ENCODE results near the gene PCYT1A. TPM values are rescaled to one million over a fixed set of nuclear protein-coding genes. Genes with fewer than 3 reads are reported as not detected.

Gene PCYT1A
- total RNA-seq, 1 experiment from 2014 or later, result 63.8 TPM

DNA sequence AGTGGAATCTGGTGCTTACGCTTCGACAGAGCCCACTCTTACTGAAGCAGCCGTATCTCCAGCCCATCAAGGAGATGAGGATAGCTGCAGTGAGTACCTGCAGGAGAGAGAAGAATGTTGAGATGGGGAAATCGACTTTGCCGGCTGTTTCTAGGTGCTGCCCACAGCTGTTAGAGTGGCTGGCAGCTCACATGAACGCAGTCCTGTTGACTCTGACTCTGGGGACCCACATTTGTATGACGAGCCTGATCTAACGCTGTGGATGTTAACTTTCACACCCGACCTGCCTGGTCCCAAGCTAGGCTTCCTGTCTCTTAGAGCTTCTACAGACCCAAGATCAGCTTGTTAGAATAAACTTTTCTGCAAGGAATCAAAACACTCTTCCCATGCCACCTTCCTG, 39.4 kb upstream of the PCYT1A start:
- BruUV-seq (replicated peaks), result no TSS peak
- H2AFZ ChIP-seq (ENCODE audit: low read length), result no peak overlapping the region
- ATAC-seq (no peak), DNase-seq (no peak)
- no peaks in the 10 kb centered on the region for H3K79me2 ChIP-seq (ENCODE audit: low read length)
- no peaks in the 10 kb centered on the region for H4K20me1 ChIP-seq (ENCODE audit: low read length)
- H3F3A ChIP-seq (ENCODE audit: low read length, unreplicated experiment), result no peaks in the 10 kb centered on the region
- no peaks in the 10 kb centered on the region for H3K27me3 ChIP-seq (ENCODE audit: low read length)
- no peak overlapping the region for H3K4me2 ChIP-seq (ENCODE audit: low read length)
- TF ChIP-seq EZH2phosphoT487 (IDR thresholded peaks at IDR 0.05; ENCODE audit: borderline replicate concordance, low read length), result no peak
- no peak for TF ChIP-seq EZH2 (IDR thresholded peaks at IDR 0.05; ENCODE audit: low read length, unreplicated experiment)
- TF ChIP-seq CTCF (conservative IDR thresholded peaks at IDR 0.05; ENCODE audit: low read depth, low read length), result no peak
- no peaks in the 10 kb centered on the region for H3K4me1 ChIP-seq (ENCODE audit: insufficient read depth, low read length)
- no peak overlapping the region for H3K4me3 ChIP-seq (ENCODE audit: low read length)
- ChIA-PET CTCF (no interaction called here), POLR2A (ENCODE audit: unreplicated experiment) (no interaction called here)
- no peak overlapping the region for H3K27ac ChIP-seq (ENCODE audit: low read length)
- H3K9ac ChIP-seq (ENCODE audit: low read length), result no peak overlapping the region
- intact Hi-C loops (cut with micrococcal nuclease), result no loop called here
- no peaks in the 10 kb centered on the region for H3K9me2 ChIP-seq (replicated peaks; ENCODE audit: low read length)
- H3K9me3 ChIP-seq (ENCODE audit: low read length), result no peaks in the 10 kb centered on the region
- H3K36me3 ChIP-seq (ENCODE audit: low read depth, low read length), result no peaks in the 10 kb centered on the region

GRCh38 chr3:196323691-196324090, 36.2 kb upstream of the PCYT1A start:
- DNase-seq (no peak), ATAC-seq (peak; percentile 44)
- H3K9me3 ChIP-seq (ENCODE audit: low read length), result no peaks in the 10 kb centered on the region
- no peak overlapping the region for H2AFZ ChIP-seq (ENCODE audit: low read length)
- no peaks in the 10 kb centered on the region for H3K27me3 ChIP-seq (ENCODE audit: low read length)
- no peaks in the 10 kb centered on the region for H3K9me2 ChIP-seq (replicated peaks; ENCODE audit: low read length)
- ChIA-PET CTCF (no interaction called here), POLR2A (ENCODE audit: unreplicated experiment) (no interaction called here)
- no peaks in the 10 kb centered on the region for H4K20me1 ChIP-seq (ENCODE audit: low read length)
- H3K4me3 ChIP-seq (ENCODE audit: low read length), result no peak overlapping the region
- no TSS peak for BruUV-seq (replicated peaks)
- H3F3A ChIP-seq (ENCODE audit: low read length, unreplicated experiment), result no peaks in the 10 kb centered on the region
- no peaks in the 10 kb centered on the region for H3K79me2 ChIP-seq (ENCODE audit: low read length)
- H3K27ac ChIP-seq (ENCODE audit: low read length), result no peak overlapping the region
- H3K4me2 ChIP-seq (ENCODE audit: low read length), result no peak overlapping the region
- TF ChIP-seq EZH2phosphoT487 (IDR thresholded peaks at IDR 0.05; ENCODE audit: borderline replicate concordance, low read length), result no peak
- peak; percentile 40; the same call in 1 of the 2 replicates for TF ChIP-seq CTCF (conservative IDR thresholded peaks at IDR 0.05; ENCODE audit: low read depth, low read length)
- no peaks in the 10 kb centered on the region for H3K36me3 ChIP-seq (ENCODE audit: low read depth, low read length)
- no peak overlapping the region for H3K9ac ChIP-seq (ENCODE audit: low read length)
- no peaks in the 10 kb centered on the region for H3K4me1 ChIP-seq (ENCODE audit: insufficient read depth, low read length)
- intact Hi-C loops (cut with micrococcal nuclease), result no loop called here

DNA sequence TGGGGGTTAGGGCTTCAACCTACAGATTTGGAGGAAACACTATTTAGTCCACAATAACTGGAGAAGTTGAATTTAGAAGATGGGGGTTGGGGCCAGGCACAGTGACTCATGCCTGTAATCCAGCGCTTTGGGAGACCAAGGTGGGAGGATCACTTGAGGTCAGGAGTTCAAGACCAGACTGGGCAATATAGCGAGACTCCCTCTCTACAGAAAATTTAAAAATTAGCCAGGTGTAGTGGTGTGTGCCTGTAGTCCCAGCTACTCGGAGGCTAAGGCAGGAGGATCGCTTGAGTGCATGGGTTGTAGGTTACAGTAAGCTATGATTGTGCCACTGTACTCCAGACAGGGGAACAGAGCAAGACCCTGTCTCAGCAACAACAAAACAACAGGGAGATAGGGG, 35.5 kb upstream of the PCYT1A start:
- Histone ChIP-seq H3K4me1 (ENCODE audit: insufficient read depth, low read length) (no peaks in the 10 kb centered on the region), H3K4me3 (ENCODE audit: low read length) (no peak overlapping the region), H3K27me3 (ENCODE audit: low read length) (no peaks in the 10 kb centered on the region), H3F3A (ENCODE audit: low read length, unreplicated experiment) (no peaks in the 10 kb centered on the region), H3K9me2 (replicated peaks; ENCODE audit: low read length) (no peaks in the 10 kb centered on the region), H3K36me3 (ENCODE audit: low read depth, low read length) (no peaks in the 10 kb centered on the region), H3K4me2 (ENCODE audit: low read length) (no peak overlapping the region), H3K27ac (ENCODE audit: low read length) (no peak overlapping the region), H3K9ac (ENCODE audit: low read length) (no peak overlapping the region), H3K9me3 (ENCODE audit: low read length) (no peaks in the 10 kb centered on the region), H2AFZ (ENCODE audit: low read length) (no peak overlapping the region), H3K79me2 (ENCODE audit: low read length) (no peaks in the 10 kb centered on the region), H4K20me1 (ENCODE audit: low read length) (no peaks in the 10 kb centered on the region)
- ATAC-seq (no peak), DNase-seq (no peak)
- POLR2A ChIA-PET (ENCODE audit: unreplicated experiment), result no interaction called here
- no peak for TF ChIP-seq CTCF (conservative IDR thresholded peaks at IDR 0.05; ENCODE audit: low read depth, low read length)
- TF ChIP-seq EZH2phosphoT487 (IDR thresholded peaks at IDR 0.05; ENCODE audit: borderline replicate concordance, low read length), result no peak
- TF ChIP-seq EZH2 (IDR thresholded peaks at IDR 0.05; ENCODE audit: low read length, unreplicated experiment), result no peak
- BruUV-seq (replicated peaks), result no TSS peak
- intact Hi-C loops (cut with micrococcal nuclease), result no loop called here
- CTCF ChIA-PET, result no interaction called here
